ENCODE data around the gene SLC5A11. TPM values are rescaled to one million over a fixed set of nuclear protein-coding genes. Genes with fewer than 3 reads are reported as not detected.

SLC5A11 gene
- polyA plus RNA-seq, 3 donors = 0.60 TPM; not detected in 2

GRCh38 chr16:24846548-24847357 is 990 bp downstream of the SLC5A11 start:
- H4K20me1 ChIP-seq (ENCODE audit: insufficient read depth, low read length) = no peaks in the 10 kb centered on the region
- H3K4me1 Mint-ChIP-seq = no peaks in the 10 kb centered on the region
- H3K4me3 ChIP-seq (replicated peaks in 1 of 3; ENCODE audit: low read depth in 2 of 3, low read length in 3 of 3) = no peak overlapping the region
- WGBS (ENCODE audit: insufficient coverage) = no CpG with 5 or more reads among the region's 8 CpGs
- H3K36me3 ChIP-seq (replicated peaks in 1 of 2; ENCODE audit: control insufficient read depth in 1 of 2, insufficient read depth in 2 of 2, low read length in 2 of 2) = no peaks in the 10 kb centered on the region
- no peak overlapping the region for H3K27ac Mint-ChIP-seq
- H3K27ac ChIP-seq (ENCODE audit: low read depth in 1 of 2, low read length in 2 of 2) = no peak overlapping the region
- H3K4me2 ChIP-seq (replicated peaks; ENCODE audit: extremely low read depth, low read length, poor library complexity, severe bottlenecking) = no peak overlapping the region
- no peak overlapping the region for H2AFZ ChIP-seq (ENCODE audit: insufficient read depth, low read depth, low read length, poor library complexity, severe bottlenecking)
- no peak overlapping the region for H3K9ac ChIP-seq (ENCODE audit: insufficient read depth, low read length, poor library complexity, severe bottlenecking)
- H3K27me3 Mint-ChIP-seq (ENCODE audit: low read depth in 3 of 3) = peaks cover 3 to 5% (median 3%) of the 10 kb centered on the region in 3 donors
- no peak for DNase-seq
- TF ChIP-seq CTCF (IDR thresholded peaks at IDR 0.05) = no peak
- H3K36me3 Mint-ChIP-seq = no peaks in the 10 kb centered on the region
- intact Hi-C loops (cut with micrococcal nuclease) = no loop called here
- no peaks in the 10 kb centered on the region for H3K4me1 ChIP-seq (ENCODE audit: control insufficient read depth in 1 of 2, insufficient read depth in 2 of 2, low read length in 2 of 2)
- H3K4me3 Mint-ChIP-seq = no peak overlapping the region
- H3K9me3 Mint-ChIP-seq = no peaks in the 10 kb centered on the region
- no peaks in the 10 kb centered on the region for H3K9me3 ChIP-seq (replicated peaks in 1 of 2; ENCODE audit: control insufficient read depth in 1 of 2, insufficient read depth in 1 of 2, low read length in 2 of 2)
- H3K79me2 ChIP-seq (ENCODE audit: insufficient read depth, low read length) = no peaks in the 10 kb centered on the region
- no peaks in the 10 kb centered on the region for H3K27me3 ChIP-seq (ENCODE audit: control insufficient read depth in 2 of 2, insufficient read depth in 2 of 2, low read length in 2 of 2)

GRCh38 chr16:24847358-24847664 is 1.5 kb downstream of the SLC5A11 start:
- no peaks in the 10 kb centered on the region for H3K36me3 Mint-ChIP-seq
- no peaks in the 10 kb centered on the region for H3K9me3 Mint-ChIP-seq
- WGBS (ENCODE audit: insufficient coverage) = 100% methylated on average over 1 of the region's 3 CpGs
- no peaks in the 10 kb centered on the region for H3K79me2 ChIP-seq (ENCODE audit: insufficient read depth, low read length)
- intact Hi-C loops (cut with micrococcal nuclease) = no loop called here
- H3K9ac ChIP-seq (ENCODE audit: insufficient read depth, low read length, poor library complexity, severe bottlenecking) = no peak overlapping the region
- no peak overlapping the region for H3K4me3 Mint-ChIP-seq
- no peak overlapping the region for H3K4me2 ChIP-seq (replicated peaks; ENCODE audit: extremely low read depth, low read length, poor library complexity, severe bottlenecking)
- H3K27me3 ChIP-seq (ENCODE audit: control insufficient read depth in 2 of 2, insufficient read depth in 2 of 2, low read length in 2 of 2) = no peaks in the 10 kb centered on the region
- H3K4me1 ChIP-seq (ENCODE audit: control insufficient read depth in 1 of 2, insufficient read depth in 2 of 2, low read length in 2 of 2) = no peaks in the 10 kb centered on the region
- no peaks in the 10 kb centered on the region for H4K20me1 ChIP-seq (ENCODE audit: insufficient read depth, low read length)
- H3K27ac Mint-ChIP-seq = no peak overlapping the region
- H3K9me3 ChIP-seq (replicated peaks in 1 of 2; ENCODE audit: control insufficient read depth in 1 of 2, insufficient read depth in 1 of 2, low read length in 2 of 2) = no peaks in the 10 kb centered on the region
- no peak overlapping the region for H3K27ac ChIP-seq (ENCODE audit: low read depth in 1 of 2, low read length in 2 of 2)
- H3K27me3 Mint-ChIP-seq (ENCODE audit: low read depth in 3 of 3) = peaks cover 3 to 8% (median 5%) of the 10 kb centered on the region in 3 donors
- no peaks in the 10 kb centered on the region for H3K4me1 Mint-ChIP-seq
- H3K4me3 ChIP-seq (replicated peaks in 1 of 3; ENCODE audit: low read depth in 2 of 3, low read length in 3 of 3) = no peak overlapping the region
- no peaks in the 10 kb centered on the region for H3K36me3 ChIP-seq (replicated peaks in 1 of 2; ENCODE audit: control insufficient read depth in 1 of 2, insufficient read depth in 2 of 2, low read length in 2 of 2)
- TF ChIP-seq CTCF (IDR thresholded peaks at IDR 0.05) = no peak
- DNase-seq = no peak
- no peak overlapping the region for H2AFZ ChIP-seq (ENCODE audit: insufficient read depth, low read depth, low read length, poor library complexity, severe bottlenecking)
